ENCODE measurements around the gene LRRC34.

The LRRC34 gene

DNA sequence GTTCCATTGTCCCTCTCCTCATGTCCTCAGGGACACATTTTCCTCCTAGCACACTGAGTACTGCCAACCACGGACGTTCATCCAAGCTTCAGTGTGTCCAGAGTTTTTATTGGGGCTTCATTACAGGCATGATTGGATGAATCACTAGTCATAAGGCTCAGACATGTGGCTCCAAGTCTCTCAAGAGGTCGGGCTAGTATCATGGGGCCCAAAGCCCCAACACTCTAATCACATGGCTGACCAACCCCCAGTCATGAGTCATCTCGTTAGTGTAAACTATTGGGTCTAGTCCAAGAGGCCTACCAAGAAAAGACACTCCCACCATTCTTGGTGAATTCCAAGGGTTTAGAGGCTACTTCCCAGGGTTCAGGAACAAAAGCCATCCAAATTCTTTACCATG lies 52.2 kb downstream of the LRRC34 start:
- no peak for DNase-seq

- DNase-seq, result no peak
Measured at GRCh38 chr3:169759256-169759655, 53.4 kb downstream of the LRRC34 start.

- DNase-seq, result no peak
Measured at GRCh38 chr3:169758359-169758994, 54.2 kb downstream of the LRRC34 start.

DNA sequence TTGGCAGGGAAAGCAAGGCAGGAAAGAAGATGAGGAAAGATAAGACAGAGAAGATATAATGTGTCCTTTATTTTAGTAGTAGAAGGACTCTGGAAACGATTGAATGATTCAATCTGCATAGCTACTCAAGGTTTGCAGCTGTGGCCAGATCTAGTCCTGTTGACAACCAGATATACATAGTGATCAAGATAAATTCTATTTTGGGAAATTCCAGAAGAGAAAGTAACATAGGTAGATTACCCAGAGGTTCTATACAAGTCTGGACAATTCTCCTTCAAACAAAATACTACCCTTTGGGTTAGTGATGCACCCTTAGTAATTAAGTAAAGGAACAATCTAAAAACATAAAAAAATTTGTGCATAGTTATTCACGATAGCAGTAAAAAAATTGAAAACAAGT lies 57.2 kb downstream of the LRRC34 start:
- no peak for DNase-seq

DNA sequence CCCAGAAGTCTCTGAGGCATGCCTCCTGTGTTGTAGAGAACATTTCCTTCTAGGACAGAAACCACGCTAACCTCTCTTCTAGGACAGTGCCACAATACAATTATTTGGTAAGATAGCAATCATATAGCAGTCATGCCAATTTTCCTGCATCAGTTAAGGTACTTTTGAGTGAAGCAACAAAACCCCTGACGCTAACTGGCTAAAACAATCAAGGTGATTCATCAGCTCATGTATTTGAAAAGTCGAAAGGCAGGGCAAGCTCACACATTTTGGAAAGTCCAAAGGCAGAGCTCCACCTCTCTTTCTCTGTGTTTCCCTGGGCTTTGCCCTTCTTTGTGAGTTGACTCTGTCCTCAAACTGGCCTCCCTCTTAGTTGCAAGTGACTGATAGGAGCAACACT lies 58.0 kb downstream of the LRRC34 start:
- no peak for DNase-seq

GRCh38 chr3:169751875-169752274 lies 60.8 kb downstream of the LRRC34 start:
- no peak for DNase-seq

DNA sequence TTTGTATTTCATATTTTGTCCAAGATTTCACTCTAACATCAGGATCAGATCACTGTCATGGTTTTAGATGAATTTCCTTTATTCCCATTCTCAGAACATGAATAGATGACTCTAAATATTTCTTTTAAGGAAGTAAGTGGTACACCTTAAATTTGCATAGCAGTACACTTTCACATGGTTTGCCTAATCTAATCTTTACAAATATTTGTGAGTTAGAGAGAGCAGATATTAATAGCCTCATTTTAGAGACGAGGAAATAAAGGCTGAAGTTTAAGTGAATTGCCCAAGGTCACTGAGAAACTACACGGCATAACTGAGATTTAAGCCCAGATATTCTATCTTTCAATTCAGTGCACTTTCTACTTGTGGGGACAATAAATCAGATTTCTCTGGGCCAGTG lies 62.0 kb downstream of the LRRC34 start:
- DNase-seq, result no peak

- no peak for DNase-seq
Measured at GRCh38 chr3:169748670-169749069, 64.0 kb downstream of the LRRC34 start.

GRCh38 chr3:169746924-169747323 lies 65.8 kb downstream of the LRRC34 start:
- no peak for DNase-seq

- DNase-seq, result no peak
Measured at GRCh38 chr3:169744366-169745054, 68.2 kb downstream of the LRRC34 start.

All from NCI-H524 treated with DMSO at 0.1 percent for 48 hours (cell line).